CD4-positive, alpha-beta T cell treated with Interleukin-17A for 4 hours (primary cell): ENCODE data around the gene MRPL44.
"Not testable (repeated sequence)": the region's sequence is repeated elsewhere in the genome, so short reads cannot be mapped to it uniquely, and the experiment has no call there.

Experiments
- DNase-seq: peaks from one replicate; pipeline ENCODE4 v3.0.0-alpha.2; 2020; ENCODE audit warnings: mixed read lengths

Gene MRPL44

DNA sequence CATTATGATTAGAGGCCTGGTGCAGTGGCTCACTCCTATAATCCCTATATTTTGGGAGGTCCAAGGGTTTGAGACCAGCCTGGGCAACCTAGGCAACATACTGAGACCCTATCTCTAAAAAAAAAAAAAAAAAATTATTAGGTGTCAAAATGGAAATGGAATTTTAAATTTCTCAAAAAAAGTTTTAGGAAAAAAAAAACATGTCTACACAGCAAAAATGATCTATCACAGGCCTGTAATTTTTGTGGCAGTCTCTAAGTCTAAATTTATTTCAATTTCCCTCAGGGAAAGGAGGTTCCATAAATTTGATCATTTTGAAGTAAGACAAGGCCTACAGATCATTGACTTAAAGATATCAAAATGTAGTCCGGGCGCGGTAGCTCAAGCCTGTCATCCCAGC, 16.3 kb downstream of the MRPL44 start:
- no peak for DNase-seq

DNA sequence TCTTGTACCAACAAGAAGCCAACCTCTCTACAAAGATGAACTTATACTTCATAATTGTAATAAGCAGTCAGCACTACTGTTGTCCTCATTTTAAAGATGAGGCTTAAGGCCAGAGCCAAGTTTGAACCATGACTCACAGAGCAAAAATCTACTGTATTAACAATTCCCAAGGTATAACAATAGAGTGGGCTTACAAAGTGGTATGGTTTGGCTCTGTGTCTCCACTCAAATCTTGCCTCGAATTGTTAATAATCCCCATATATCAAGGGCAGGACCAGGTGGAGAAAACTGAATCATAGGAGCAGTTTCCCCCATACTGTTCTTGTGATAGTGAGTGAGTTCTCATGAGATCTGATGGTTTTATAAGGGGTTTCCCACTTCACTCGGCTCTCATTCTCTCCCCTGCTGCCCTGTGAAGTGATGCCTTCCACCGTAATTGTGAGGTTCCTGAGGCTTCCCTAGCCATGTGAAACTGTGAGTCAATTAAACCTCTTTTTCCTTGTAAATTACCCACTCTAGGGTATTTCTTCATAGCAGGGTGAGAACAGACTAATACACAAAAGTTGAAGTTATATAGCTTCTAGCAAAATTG, 19.5 kb downstream of the MRPL44 start:
- DNase-seq: no peak

DNA sequence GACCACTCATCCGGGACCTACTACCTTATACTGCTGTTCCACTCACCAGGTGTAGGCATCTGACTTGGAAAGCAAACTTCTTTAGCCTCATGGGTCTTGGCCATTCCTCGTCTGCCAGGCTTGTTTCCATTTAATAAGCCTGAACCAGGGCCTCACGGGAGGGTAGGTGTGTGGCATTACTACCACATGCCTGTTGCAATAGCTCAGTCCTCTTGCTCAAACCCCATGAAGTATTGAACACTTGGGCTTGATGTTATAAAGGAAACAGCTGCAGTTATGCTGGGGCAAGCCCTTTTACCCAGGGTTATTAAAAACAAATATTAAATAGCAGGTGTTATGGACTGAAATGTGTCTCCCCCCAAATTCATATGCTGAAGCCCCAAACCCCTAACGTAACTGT, 21.2 kb downstream of the MRPL44 start:
- DNase-seq: no peak

DNA sequence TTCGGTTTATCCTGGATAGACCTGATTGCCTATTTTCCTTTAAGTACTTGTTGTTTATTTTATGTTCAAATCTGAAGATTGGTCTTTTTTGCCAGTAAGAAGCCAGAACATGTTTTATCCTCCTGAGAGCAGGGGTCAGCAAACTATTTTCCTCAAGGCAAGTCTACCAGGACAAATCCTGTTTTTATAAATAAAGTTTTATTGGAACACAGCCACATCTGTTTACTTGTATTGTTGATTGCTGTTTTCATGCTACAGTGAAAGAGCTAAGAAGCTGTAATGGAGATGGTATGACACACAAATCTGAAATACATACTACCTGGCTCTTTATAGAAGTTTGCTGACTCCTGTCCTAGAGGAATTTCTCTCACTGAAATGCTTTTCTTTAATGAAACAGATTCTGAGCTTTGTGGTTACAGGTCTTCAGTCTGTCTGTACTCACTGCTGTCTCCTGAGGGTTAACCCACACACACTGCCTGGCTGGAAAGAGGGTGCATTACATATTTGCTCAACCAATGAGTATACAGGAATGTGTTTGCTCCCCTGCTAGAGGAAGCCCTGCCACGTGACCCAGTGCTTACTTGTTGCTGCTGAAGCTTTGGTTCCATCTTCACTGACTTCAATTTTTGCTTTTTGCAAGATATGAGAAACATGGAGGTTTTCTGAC, 22.6 kb downstream of the MRPL44 start:
- no peak for DNase-seq

DNA sequence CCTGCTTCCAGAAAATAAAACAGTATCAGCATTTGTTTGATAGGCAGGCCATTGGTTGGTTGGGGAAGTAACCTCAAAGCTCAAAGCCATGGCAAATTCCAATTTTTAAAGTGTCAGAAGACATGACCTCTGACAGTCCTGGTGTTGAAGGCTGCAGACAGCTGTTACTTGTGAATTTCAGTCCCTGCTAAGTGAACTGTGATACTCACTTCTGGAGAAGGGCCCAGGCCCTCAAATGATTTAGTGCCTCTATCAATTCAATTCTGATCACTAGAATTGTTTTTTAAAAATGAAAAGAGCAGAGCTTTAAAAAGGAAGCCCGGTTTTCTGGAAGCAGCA, 23.1 kb downstream of the MRPL44 start:
- DNase-seq: no peak

DNA sequence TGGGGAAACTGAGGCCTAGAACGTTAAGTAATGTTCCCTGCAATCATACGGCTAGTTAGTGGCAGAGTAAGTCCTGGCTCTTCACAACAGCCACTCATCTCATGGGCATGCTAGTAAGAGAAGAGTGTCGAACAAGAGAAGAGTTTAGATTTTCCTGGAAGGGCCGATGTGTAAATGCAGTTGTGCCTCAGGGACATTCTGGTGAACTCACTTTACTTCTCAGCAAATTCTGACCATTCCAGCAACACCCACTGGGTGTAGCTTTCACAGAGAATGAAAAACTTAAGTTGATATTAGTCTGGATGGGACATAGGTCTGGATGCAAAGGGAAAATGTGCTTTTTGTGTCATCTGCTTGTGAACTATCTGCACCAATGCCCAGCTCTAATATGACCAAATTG, 23.5 kb downstream of the MRPL44 start:
- no peak for DNase-seq

DNA sequence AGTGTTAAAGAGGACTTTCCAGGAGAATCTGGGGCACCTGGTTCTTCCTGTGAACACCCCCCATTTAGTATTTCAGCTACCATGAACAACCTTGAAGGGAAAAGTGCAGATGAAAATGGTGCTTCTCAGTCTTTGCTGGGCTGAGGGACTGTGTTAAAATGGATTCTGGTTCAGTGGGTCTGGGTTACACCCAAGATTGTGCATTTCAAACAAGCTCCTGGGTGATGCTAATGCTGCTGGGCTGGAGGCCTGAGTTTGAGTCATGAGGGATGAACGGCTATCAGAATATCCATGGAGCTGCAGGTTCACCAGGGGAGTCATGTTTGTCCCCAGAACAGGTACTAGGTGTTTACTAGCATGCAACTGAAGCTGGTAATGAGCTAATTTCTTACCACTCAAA, 24.0 kb downstream of the MRPL44 start:
- DNase-seq: no peak

DNA sequence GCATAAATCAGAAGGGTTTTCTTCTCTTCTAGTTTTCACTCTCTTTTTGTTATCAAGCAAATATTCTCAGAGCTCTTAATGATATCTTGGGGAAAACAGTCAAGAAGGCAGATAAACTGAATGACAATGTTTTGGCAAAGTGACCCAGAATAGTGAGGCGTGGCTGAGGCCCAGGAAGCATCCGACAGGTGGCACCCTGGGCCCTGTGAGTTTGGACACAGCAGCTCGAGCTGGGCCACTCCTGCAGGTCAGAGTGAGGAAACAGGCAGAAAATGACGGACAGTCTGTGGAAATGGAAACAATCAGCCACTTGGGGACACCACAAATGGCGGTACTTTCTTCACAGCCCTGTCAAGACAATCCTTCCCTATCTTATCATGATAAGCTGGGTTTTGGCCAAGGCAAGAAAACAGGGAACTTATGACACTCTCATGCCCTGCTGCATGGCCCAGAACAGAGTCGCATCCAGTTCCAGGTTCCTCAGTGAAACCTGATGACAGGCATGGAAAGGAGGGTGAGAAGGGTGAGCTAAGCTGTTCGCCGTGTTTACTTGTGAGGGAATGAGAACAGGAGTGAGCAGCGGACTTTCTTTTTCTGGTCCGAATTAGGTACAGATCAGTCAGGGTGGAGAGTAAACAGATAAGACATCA, 32.1 kb downstream of the MRPL44 start:
- DNase-seq: no peak

DNA sequence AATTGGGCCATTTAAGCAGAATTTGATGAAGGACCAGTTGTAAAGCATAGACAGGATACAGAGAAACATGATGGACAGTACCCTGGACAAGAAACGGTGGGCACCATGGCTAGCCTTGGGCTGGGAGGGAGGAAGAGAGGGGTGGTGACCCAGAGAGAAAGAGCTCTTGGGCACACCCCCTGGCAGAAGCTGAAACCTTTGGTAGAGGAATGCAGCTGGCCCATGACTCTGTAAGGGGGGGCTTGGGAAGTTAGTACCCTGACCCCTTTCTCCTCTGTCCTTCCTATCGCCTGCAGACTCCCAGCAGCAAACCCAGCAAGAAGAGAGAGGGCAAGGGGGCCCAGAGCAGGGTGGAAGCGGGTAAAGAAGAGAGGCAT, 32.6 kb downstream of the MRPL44 start:
- DNase-seq: no peak

DNA sequence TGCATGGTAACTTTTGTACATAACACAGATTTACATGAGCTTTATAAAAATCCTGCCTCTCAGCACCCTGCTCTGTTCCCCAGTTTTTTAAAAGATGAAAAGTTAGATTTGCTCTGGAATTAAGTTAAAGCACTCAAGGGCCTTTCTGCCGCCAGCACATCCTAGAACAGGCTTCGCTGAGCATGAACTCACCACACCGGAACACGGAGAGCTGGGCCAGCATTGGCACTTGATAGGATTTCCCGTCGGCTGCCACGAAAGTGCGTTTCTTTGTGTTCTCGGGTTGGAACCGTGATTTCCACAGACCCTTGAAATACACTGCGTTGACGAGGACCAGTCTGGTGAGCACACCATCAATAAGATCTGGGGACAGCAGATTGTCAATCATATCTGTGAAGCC, 34.3 kb downstream of the MRPL44 start:
- DNase-seq: no peak

DNA sequence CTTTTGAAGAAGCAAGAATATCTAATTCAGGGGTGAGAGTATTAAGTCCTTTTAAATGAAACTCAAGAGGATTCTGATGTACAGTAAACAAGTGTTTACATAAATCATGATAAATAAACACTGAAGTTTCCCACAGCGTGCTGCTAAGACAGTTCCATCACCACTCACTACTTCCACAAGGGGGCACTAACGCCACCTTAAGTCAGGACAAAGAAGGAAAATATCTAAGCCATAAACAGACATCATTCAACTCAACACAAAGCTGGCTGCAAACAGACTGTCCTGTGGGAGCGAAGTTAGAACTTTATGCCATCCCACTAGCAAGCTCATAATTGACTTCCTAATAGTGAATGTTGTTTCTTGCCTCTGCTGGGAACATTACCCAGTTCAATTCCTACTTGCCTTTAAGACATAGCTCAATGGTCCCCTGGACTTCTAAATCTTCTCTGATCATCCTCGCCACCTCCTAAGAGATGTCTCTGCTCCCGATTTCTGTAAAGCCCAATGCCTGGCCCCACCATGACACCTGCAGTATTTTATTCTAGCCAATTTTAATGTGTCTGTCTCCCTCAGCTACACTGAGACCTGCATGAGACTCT, 36.5 kb downstream of the MRPL44 start:
- peak; percentile 71 for DNase-seq

DNA sequence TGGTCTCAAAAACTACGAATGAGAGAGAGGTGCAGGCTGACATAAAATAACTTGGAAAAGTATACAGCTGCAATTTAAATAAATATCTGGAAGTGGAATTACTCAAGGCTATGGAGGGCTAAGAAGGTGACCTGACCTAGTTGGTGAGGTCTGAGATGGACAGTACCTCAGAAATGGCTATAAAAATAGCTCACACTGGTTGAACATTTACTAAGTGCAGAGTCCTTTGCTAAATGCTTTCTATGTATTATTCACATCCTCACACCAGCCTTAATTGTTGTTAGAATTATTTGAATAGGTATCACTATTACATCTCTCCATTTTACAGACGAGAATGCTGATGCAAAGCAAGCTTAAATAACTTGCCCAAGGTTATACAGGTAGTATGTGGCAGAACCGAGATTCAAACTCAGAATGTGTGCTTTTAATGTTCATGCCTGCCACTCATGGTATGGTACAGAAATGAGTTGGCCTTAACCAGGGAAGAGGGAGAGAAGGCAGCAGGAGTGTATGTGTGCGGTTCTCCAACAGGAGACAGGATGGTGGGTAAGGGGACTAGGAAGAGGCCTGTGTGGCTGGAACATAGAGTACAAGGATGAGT, 37.4 kb downstream of the MRPL44 start:
- no peak for DNase-seq

DNA sequence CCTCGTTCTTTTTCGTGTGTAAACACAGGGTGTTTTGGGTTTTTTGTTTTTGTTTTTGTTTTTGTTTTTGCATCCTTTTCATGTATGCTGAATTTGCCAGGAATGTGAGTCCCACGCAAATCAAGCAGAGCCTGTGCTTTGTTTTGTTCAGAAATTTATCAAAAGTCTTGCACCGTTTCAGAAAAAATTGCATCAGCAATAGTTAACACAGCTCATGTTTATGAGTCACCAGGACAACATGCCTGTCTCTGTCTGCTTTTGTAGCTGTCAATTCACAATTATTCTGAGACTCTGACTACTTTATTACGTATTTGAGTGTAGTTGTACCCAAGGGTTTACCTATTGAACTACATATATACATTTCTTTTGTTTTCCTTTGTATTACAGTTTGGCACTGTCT, 38.3 kb downstream of the MRPL44 start:
- no peak for DNase-seq

DNA sequence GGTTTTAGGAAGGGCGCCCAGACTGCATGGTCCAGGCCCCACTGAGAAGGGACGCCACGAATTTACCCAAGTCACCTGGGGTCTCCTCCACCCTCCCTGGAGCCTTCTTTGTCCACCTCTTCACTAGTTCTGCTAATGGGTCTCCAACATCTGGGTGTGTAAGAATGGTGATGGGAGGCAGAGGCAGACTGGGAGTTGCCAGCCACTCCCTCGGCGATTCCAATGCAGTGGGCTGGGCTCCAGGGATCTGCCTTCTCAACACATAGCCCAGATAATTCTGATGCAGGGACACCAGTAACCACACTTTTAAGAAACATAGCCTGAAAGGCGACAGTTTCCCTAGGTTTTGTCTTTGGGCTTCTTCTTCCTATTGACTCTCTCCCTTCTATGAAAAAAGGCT, 39.1 kb downstream of the MRPL44 start:
- no peak for DNase-seq

DNA sequence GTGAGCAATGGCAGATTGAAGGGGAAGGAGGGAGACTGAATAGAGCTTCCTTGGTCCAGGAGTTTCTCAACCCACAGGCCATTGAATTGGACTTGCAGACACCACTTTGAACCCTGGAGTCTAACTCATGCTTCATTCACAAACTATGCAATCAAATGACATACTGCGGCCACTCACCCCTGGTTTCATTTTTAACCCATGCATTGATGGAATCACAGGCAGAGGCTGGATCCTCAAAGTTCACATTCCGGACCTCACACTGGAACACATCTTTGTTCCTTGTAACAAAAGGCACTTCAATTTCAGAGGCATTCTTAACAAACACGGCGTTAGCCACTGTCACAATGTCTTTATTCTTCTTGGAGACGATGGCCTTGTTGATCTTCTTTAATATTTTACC, 40.7 kb downstream of the MRPL44 start:
- no peak for DNase-seq

DNA sequence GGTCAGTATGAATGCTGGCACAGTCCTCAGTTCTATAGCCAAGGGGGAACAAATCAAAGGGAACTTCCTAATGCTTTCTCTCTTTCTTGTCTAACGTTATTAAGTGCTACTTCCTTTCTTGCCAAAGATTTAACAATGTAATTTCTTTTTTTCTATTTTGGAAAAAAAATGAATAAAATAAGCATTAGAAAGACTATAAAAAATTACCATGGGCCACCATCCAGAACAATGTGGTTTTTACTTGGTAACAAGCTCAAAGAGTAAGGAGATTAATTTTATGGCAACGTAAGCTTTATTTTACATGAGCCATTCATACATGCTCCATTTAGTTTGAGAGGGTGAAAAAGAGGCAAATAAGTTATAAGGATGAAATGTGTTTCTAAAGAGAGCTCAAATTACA, 41.7 kb downstream of the MRPL44 start:
- no peak for DNase-seq

DNA sequence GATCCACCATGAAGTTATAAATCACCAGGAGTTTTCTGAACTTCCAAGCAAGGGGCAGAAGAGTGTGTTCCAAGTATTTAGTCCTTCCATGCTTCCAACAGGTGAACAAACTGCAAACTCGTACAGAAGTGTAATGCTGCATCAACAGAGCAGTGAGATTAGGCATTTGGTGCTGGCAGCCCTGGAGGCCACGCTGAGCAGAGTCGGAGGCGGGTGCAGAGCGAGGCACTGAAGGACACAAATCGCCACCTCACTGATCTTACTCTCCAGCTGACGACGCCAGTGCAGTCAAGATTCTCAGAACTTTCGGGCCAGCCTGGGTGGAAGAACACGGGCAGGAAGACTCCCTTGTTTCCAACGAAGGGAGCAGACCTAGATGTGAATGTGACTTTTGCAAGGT, 42.6 kb downstream of the MRPL44 start:
- no peak for DNase-seq

DNA sequence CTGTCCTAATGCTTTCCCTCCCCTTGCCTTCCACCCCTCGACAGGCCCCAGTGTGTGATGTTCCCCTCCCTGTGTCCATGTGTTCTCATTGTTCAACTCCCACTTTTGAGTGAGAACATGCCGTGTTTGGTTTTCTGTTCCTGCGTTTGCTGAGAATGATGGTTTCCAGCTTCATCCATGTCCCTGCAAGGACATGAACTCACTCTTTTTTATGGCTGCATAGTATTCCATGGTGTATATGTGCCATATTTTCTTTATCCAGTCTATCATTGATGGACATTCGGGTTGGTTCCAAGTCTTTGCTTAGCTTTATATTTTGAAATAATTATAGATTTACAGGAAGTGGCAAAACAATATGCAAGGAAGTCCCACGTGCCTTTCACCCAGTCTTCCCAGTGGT, 43.4 kb downstream of the MRPL44 start:
- DNase-seq: not testable (repeated sequence)

DNA sequence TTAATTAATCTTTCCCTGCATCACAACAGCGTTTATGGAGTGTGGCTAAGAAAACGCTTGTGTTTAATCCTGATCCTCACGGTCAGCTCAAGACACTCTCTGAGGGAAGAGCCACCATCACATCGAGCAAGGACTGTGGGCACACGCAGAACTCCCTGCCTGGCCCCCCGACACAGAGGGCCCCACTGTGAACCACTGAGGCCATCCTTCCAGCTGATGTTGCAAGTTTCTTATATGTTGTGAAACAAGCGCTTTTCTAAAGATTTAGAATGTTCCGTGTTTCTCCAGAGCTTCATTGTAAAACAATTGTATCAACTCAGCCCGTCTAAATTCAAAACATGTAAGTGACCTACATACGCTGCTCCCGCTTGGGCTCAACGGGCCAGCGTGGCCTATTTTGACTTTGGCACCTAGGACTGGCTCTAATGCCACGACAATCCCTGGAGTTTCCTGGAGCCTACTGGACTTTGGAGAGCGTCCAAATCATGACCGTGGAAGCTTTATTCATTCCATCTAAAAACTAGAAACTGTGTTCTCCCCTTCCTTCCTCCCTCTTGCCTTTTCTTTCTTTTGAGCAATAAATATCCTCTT, 46.9 kb downstream of the MRPL44 start:
- DNase-seq: no peak

DNA sequence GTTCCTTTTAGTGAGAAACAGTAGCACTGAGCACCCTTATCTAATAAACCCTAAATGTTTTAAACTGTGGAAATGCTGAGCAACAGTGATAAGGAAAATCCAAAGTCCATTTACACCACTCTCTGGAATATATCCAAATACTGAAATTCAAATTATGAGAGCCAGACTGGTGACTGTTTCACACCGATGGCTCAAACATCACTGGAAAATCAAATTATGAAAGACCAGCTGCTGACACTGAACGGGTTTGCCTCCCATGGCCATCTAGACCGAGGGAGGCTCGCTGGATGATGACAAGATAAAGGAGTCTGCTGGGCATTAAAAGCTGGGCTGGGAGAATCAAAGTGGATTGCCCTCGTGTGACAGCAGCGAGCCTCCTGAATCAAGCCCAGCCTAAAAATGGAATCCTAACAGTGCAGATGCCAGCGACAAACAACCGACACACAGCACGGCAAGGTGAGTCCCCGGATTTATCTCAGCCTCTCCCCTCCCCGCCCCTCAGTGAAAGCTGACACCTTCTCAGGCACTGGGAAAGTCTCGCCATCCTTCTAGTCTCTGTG, 51.5 kb downstream of the MRPL44 start:
- DNase-seq: no peak

DNA sequence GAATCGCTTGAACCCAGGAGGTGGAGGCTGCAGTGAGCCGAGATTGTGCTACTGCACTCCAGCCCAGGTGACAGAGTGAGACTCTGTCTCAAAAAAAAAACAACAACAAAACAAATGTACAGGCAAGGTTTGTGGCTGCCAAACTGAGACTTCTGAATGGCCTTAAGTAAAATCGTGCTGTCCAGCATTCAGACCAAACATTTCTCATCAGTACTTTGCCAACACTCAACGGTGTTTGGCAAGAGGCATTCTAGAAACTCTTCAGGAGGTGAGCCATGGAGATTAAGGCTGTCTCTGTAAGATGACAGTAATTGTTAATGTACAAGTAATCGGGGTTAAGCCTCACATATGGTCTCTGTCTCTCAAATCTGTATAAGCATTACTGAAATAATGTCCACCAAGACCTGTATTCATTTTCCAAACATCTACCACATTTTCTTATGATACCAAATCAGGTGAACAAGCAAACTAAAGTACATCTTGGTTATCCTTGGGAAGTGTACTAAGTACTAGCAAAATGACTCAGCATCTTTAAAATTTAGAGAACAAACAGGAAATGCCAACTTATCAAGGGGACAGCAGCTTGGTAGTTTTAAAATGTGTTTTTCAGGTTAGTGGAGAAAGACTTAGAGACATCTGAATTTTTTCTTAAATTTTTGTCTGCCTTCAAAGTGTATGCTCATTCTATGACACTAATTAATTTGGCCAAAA, 52.5 kb downstream of the MRPL44 start:
- no peak for DNase-seq

DNA sequence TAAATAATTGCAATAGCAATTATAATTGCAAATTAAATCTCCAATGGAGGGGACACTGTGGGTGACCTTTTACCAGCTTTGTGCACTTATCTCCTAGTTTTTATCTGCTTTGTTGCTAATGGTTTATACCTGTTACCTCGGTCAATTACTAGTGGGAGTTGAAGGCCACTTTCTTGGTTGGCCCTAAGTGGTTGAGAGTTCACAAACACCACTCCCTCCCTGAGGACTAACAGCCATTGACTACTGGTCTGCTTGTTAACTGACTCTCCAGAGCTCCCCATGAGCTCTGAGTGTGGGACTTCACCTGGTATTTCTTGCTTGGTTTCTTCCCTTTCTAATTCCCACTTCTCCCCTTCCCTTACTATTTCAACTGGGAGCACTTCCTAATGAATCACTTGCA, 54.6 kb downstream of the MRPL44 start:
- no peak for DNase-seq

DNA sequence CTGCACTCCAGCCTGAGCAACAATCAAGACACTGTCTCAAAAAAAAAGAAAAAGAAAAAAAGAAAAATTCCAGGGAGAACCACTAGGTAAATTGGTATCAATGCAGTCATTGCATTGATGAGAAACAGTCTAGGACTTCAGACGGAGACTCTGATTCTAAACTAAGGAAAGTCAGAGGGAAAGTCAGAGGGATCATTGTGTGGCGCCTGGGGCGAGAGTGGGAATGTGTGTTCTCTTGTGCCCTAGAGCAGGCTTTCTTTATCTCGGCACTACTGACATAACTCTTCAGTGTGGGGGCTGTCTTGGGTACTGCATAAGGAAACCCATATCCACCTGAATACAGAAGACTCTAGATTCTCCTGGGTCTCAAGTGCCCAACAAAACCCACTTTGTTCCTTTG, 57.1 kb downstream of the MRPL44 start:
- DNase-seq: no peak
